Caco-2 (cell line): Measurements from ENCODE around the gene ZBTB3. TPM values are rescaled to one million over a fixed set of nuclear protein-coding genes. Genes with fewer than 3 reads are reported as not detected.
A peak's percentile ranks its signal among the peaks of the same experiment; 100 is the strongest.

Experiments
- BruUV-seq: library from RNA; stranded (reverse); fragments of 400-500 nt; replicated peaks from 2 replicates; lab custom pipeline; 2021; lab: Mats Ljungman, UMichigan
- CTCF ChIA-PET: fragments of 300-600 bp; sonication (Branson Sonifier 250); formaldehyde crosslinking; loops from one replicate; lab custom pipeline; 2022; ENCODE audit warnings: antibody characterized with exemption; lab: Charles Lee
- POLR2A ChIA-PET: fragments of 300-600 bp; sonication (Branson Sonifier 250); formaldehyde crosslinking; loops from one replicate; lab custom pipeline; 2022; ENCODE audit warnings: antibody characterized with exemption; lab: Charles Lee
- DNase-seq, 2 experiments: peaks; one replicate each; pipeline versions ENCODE4 v3.0.0 to v3.0.0-alpha.2; 2020 to 2022
- H3K27me3 ChIP-seq: replicated peaks from 2 replicates; pipeline ENCODE4 v1.6.0; 2011; ENCODE audit warnings: low read length; ENCODE audit not compliant: control insufficient read depth, insufficient read depth
- H3K36me3 ChIP-seq: 2 replicates; pipeline ENCODE4 v1.5.1; 2011; ENCODE audit warnings: low read length; ENCODE audit not compliant: control insufficient read depth, insufficient read depth
- H3K4me1 ChIP-seq: fragments of 250-450 bp; sonication (Bioruptor Pico); 2 replicates; pipeline ENCODE4 v1.5.1; 2020; ENCODE audit warnings: mild to moderate bottlenecking
- H3K4me3 ChIP-seq: 2 replicates; pipeline ENCODE4 v1.5.1; 2011; ENCODE audit warnings: low read depth, mild to moderate bottlenecking, control low read depth, low read length
- H3K9me3 ChIP-seq: fragments of 250-450 bp; sonication (Bioruptor Pico); 2 replicates; pipeline ENCODE4 v1.5.1; 2020; ENCODE audit warnings: mild to moderate bottlenecking, moderate library complexity
- H3K27ac Mint-ChIP-seq: one replicate; pipeline ENCODE4 v1.8.0; 2022; ENCODE audit warnings: mixed read lengths; ENCODE audit not compliant: unreplicated experiment
- H3K27me3 Mint-ChIP-seq: one replicate; pipeline ENCODE4 v1.8.0; 2022; ENCODE audit warnings: mixed read lengths; ENCODE audit not compliant: insufficient read depth, unreplicated experiment
- H3K36me3 Mint-ChIP-seq: one replicate; pipeline ENCODE4 v1.8.0; 2022; ENCODE audit warnings: mild to moderate bottlenecking, mixed read lengths; ENCODE audit not compliant: insufficient read depth, unreplicated experiment
- H3K4me1 Mint-ChIP-seq: one replicate; pipeline ENCODE4 v1.8.0; 2022; ENCODE audit warnings: low read depth, mixed read lengths; ENCODE audit not compliant: unreplicated experiment
- H3K4me3 Mint-ChIP-seq: one replicate; pipeline ENCODE4 v1.8.0; 2022; ENCODE audit warnings: mild to moderate bottlenecking, moderate library complexity, mixed read lengths; ENCODE audit not compliant: unreplicated experiment
- H3K9me3 Mint-ChIP-seq: one replicate; pipeline ENCODE4 v1.8.0; 2022; ENCODE audit warnings: mixed read lengths; ENCODE audit not compliant: unreplicated experiment
- CTCF ChIP-seq, 2 experiments: fragments of 200-600 bp in 1 of 2; IDR thresholded peaks; 1 replicate in 1 of 2; 2 replicates in 1 of 2; pipeline versions ENCODE4 v1.5.1 to v1.8.0; 2011 to 2022; ENCODE audit warnings: antibody characterized with exemption in 1 of 2, control low read depth in 1 of 2, inconsistent platforms in 1 of 2, low read depth in 1 of 2, low read length in 1 of 2, mild to moderate bottlenecking in 1 of 2, moderate library complexity in 1 of 2; ENCODE audit not compliant: insufficient read depth in 1 of 2, severe bottlenecking in 1 of 2, unreplicated experiment in 1 of 2
- intact Hi-C: fragments of 100-400 bp; cut with micrococcal nuclease; formaldehyde crosslinking; loops from one replicate; pipeline ENCODE4 v1.10.0; 2022; ENCODE audit not compliant: unreplicated experiment
- total RNA-seq: library from RNA; stranded (reverse); gene quantifications from 2 replicates; pipeline ENCODE4 v1.2.3, GENCODE V29; 2022

The ZBTB3 gene
- total RNA-seq, 1 experiment from 2014 or later, result 8.2 TPM

- Histone ChIP-seq H3K36me3 (0 out of 2 replicates have a peak, but pooled peaks cover 3% of the 10 kb centered on the region), H3K27me3 (no peaks in the 10 kb centered on the region), H3K9me3 (no peaks in the 10 kb centered on the region), H3K4me1 (peaks cover 26% of the 10 kb centered on the region), H3K4me3 (no peak overlapping the region)
- peaks cover 94% of the 10 kb centered on the region for H3K36me3 Mint-ChIP-seq
- no peak overlapping the region for H3K27ac Mint-ChIP-seq
- no peak for TF ChIP-seq CTCF (IDR thresholded peaks at IDR 0.05; ENCODE audit: insufficient read depth in 1 of 2, low read depth in 1 of 2, low read length in 1 of 2, severe bottlenecking in 1 of 2, unreplicated experiment in 1 of 2)
- no peak for DNase-seq
- peaks cover 33% of the 10 kb centered on the region for H3K4me1 Mint-ChIP-seq
- ChIA-PET POLR2A (interaction anchor here (1.0 kb wide), 1 partner anchor 19 kb away, joined by 4 read pairs; the partner anchor contains the start of gene TTC9C), CTCF (no interaction called here)
- H3K27me3 Mint-ChIP-seq, result no peaks in the 10 kb centered on the region
- H3K9me3 Mint-ChIP-seq, result no peaks in the 10 kb centered on the region
- H3K4me3 Mint-ChIP-seq, result no peak overlapping the region
- intact Hi-C loops, result no loop called here
- BruUV-seq, result no TSS peak
Measured at GRCh38 chr11:62709247-62710000, 44.5 kb downstream of the ZBTB3 start.

GRCh38 chr11:62708793-62709192, 45.2 kb downstream of the ZBTB3 start:
- CTCF ChIA-PET, result no interaction called here
- Mint-ChIP-seq H3K4me3 (no peak overlapping the region), H3K36me3 (peaks cover 87% of the 10 kb centered on the region), H3K4me1 (peaks cover 27% of the 10 kb centered on the region), H3K9me3 (no peaks in the 10 kb centered on the region), H3K27ac (no peak overlapping the region), H3K27me3 (no peaks in the 10 kb centered on the region)
- H3K27me3 ChIP-seq, result no peaks in the 10 kb centered on the region
- no peaks in the 10 kb centered on the region for H3K9me3 ChIP-seq
- peaks cover 23% of the 10 kb centered on the region for H3K4me1 ChIP-seq
- intact Hi-C loops, result no loop called here
- no peak overlapping the region for H3K4me3 ChIP-seq
- no peak for TF ChIP-seq CTCF (IDR thresholded peaks at IDR 0.05; ENCODE audit: insufficient read depth in 1 of 2, low read depth in 1 of 2, low read length in 1 of 2, severe bottlenecking in 1 of 2, unreplicated experiment in 1 of 2)
- 0 out of 2 replicates have a peak, but pooled peaks cover 3% of the 10 kb centered on the region for H3K36me3 ChIP-seq
- BruUV-seq, result no TSS peak
- POLR2A ChIA-PET, result interaction anchor here (1.0 kb wide), 1 partner anchor 19 kb away, joined by 4 read pairs; the partner anchor contains the start of gene TTC9C
- DNase-seq, result no peak

- 0 out of 2 replicates have a peak, but pooled peaks cover 3% of the 10 kb centered on the region for H3K36me3 ChIP-seq
- Mint-ChIP-seq H3K27me3 (no peaks in the 10 kb centered on the region), H3K36me3 (peaks cover 83% of the 10 kb centered on the region), H3K4me3 (no peak overlapping the region), H3K27ac (peak overlapping the region; percentile 97), H3K9me3 (no peaks in the 10 kb centered on the region), H3K4me1 (peaks cover 23% of the 10 kb centered on the region)
- intact Hi-C loops, result no loop called here
- no peak overlapping the region for H3K4me3 ChIP-seq
- no peaks in the 10 kb centered on the region for H3K9me3 ChIP-seq
- TF ChIP-seq CTCF (IDR thresholded peaks at IDR 0.05; ENCODE audit: insufficient read depth in 1 of 2, low read depth in 1 of 2, low read length in 1 of 2, severe bottlenecking in 1 of 2, unreplicated experiment in 1 of 2), result no peak
- DNase-seq, result no peak
- BruUV-seq, result no TSS peak
- H3K4me1 ChIP-seq, result peaks cover 18% of the 10 kb centered on the region
- POLR2A ChIA-PET, result interaction anchor here (1.0 kb wide), 1 partner anchor 20 kb away, joined by 4 read pairs; the partner anchor contains the start of gene TTC9C
- CTCF ChIA-PET, result interaction anchor here (0.5 kb wide), 1 partner anchor 36 kb away, joined by 3 read pairs; no protein-coding TSS in a partner anchor
- H3K27me3 ChIP-seq, result no peaks in the 10 kb centered on the region
Measured at GRCh38 chr11:62708392-62708791, 45.6 kb downstream of the ZBTB3 start.
